CD4-positive, alpha-beta T cell treated with Interleukin-15 for 4 hours (primary cell): ENCODE data around the gene ASF1A.

Experiments
- DNase-seq: peaks from one replicate; pipeline ENCODE4 v3.0.0-alpha.2; 2020; ENCODE audit warnings: low spot score

Gene ASF1A

DNA sequence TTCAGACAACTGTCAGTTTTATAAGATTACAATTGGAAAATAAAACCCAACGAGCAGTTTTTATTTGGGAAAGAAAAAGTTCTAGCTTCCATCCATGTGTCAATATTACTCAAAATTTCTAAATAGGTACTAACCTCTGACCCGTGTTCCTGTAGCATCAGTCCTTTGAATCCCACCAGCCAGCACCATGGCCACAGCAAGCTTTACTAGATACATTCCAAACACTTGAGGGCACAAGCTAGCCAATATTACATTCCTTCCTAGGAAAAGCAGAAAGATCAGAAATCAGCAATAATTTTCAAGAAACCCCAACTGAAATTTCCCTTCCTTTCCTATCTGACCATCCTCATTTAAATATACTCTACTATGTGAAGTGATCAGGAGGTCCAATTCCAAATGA is 19.2 kb downstream of the ASF1A start:
- no peak for DNase-seq

DNA sequence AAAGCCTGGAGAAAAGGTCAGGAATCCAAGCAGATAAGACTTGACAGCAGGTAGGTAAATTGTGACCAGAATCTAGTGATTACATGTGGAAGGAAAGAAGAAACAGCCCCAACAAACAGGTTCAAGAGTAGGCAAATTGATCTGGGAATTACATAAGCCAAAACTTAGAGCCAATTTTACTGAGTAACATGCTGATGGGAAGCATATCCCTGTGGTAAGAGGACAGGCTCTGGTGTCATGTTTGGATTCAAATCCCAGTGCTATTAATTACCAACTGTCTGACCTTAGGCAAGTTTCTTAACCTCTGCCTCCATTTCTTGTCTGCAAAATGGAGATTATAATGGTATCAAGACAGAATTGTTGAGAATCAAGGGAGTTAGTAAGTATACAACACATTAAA is 20.6 kb downstream of the ASF1A start:
- DNase-seq = no peak

DNA sequence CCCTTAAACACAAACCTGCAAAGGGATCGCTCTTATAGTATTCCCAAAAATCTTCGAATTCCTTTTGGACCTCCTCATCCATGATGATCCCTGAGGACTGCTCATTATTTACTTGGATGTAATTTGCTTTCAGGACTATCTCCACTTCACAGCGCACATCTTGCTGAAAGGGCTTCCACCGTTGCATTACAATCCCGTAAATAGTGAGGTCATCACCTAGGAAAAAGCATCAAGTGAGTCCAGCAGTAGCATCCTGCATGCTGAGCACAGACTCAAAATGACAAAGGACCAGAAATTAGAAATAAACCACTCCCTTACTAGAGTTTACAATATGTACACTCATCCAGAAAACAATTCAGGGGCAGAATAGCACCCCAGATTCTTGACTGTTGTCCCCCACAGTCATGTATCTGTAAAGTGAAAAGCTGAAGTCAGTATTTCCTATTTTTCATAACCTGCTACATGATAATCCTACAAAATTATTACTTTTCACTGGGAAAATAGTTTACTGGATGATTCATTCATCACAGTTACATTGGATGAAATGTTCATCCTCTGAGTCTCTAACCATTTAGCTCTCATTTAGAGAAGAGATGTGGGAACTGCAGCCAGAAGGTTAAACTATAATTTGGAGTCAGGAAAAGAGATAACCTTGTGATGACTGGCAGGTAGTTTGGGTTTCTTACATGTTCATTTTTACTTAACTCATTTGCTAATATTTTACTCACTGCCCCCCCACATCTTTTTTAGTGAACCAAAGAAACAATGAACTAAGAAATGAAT is 23.8 kb downstream of the ASF1A start:
- DNase-seq = no peak

DNA sequence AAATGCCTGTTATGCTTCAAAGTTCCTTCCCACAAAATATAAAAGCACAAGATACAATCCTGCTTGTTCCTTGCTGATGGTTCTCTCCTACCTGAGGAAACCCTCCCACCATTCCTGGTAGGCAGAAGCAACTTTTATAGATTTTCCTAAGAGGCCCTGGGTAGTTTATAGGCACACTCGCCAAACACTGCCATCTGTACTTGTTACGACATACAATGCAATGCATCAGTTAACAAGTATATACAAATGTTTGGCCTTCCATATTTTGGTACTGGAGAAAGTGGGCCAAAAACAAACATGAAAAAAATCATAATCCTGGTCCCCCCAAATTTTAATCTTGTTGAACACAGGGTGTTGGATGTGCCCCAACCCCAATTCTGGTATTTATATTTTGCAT is 24.4 kb downstream of the ASF1A start:
- DNase-seq = no peak

DNA sequence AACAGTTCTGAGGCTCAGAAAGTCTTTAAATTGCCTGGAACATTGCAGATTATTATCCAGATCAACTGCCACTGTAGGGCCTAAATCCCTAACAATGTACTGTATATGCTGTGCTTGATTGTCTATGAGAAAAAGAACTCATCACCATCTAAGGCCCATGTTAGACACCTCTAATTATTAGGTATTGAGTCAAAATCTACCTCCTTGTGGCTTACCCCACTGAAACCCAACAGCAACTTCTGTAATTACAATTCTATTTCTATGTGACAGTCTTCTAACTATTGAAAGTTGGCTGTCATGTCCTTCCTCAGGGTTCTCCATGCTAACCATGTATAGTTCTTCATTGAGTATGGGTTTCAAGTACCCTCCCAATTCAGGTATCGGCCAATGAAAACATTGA is 27.1 kb downstream of the ASF1A start:
- DNase-seq = no peak

DNA sequence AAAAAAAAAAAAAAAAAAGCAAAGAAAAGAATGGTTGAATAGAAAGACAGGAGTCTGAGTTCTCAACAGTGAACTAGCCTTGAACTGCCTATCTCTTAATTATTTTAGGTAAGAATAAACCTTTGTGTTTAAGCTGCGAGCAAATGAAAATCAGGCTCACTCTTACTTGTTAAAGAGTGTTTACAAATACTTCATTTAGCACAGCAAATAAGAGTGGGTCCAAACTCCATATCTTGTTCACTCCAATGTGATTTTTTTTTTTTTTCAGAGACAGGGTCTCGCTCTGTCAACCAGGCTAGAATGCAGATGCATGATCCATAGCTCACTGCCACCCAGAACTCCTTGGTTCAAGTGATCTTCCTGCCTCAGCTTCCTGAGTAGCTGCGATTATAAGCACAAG is 29.1 kb downstream of the ASF1A start:
- no peak for DNase-seq

DNA sequence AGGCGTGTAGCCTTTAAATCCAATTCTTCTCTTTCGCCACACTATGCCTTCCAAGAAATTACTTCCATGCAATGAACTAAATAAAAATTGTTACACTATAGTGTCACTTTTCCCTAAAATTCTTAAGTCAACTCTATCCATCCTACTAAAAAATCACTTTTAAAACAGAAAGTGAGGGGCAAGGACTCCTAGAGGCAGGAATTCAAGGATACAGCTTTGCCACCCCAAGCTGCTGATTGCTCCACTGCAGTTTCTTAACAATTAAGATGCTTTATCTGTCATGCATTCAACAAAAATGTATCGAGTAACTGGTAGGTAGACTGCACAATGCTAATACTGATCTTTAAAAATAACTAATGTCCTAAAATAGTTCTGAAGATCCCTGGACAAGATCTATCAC is 36.7 kb downstream of the ASF1A start:
- no peak for DNase-seq

DNA sequence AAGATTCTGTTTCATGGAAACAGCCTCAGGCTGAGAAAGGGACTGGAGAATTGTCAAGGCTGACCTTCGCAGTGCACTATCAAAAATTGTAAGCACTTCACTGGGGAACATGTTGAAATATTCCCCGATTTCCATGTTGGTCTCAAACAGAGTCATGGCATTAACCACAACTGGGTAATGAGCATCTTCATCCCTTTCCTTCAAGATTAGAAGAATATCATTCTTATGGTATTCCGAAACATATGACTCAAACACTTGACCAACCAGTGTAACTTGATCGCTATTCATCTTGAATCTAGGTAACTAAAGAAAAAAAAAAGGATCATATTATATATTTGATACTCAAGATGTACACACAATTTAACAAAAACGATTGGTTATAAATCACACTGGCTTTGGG is 37.5 kb downstream of the ASF1A start:
- DNase-seq = no peak

DNA sequence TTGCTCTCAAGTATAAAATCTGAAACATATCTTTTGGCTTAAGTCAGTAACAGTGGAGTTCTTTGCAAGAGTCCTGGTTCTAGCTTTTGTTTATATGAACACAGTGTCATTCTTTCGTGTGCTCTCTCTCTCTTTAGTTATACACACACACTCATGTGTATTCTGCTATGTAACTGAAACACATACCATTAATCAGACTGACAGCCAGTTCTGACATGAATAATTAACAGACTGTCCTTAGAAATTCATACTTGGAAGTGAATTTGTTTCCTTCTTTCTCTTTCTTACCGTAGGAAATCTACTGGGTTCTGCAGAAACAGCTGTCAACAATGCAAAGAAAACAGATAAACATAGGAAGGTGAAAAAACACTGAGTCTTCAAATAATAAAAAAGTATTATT is 38.5 kb downstream of the ASF1A start:
- no peak for DNase-seq

DNA sequence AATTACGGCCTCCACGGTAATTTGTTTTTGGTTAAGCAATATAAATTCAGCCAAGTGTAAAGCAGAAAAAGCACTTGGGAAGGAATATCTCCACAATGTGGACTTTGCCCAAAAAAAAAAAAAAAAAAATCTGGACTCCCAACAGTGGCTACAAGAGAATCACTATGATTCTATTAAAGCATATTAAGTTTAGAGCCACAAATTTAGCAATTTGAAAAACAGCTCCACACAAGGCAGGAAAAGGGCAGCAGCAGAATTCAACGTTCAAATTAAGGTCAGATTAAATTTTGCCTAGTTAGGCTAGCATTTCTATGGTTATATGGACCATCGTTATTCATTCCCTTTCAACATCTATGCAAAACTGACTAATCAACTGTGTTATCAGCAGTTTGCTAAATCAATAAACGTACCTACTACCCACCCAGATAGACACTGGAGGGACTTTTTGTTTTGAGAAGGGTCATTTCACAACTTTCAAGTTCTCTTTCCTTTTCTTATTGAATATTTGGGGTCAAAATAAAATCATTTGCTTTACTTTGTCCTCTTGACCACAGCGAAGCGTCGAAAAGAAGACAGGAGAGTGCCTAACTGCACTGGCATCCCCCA is 40.0 kb downstream of the ASF1A start:
- DNase-seq = no peak

DNA sequence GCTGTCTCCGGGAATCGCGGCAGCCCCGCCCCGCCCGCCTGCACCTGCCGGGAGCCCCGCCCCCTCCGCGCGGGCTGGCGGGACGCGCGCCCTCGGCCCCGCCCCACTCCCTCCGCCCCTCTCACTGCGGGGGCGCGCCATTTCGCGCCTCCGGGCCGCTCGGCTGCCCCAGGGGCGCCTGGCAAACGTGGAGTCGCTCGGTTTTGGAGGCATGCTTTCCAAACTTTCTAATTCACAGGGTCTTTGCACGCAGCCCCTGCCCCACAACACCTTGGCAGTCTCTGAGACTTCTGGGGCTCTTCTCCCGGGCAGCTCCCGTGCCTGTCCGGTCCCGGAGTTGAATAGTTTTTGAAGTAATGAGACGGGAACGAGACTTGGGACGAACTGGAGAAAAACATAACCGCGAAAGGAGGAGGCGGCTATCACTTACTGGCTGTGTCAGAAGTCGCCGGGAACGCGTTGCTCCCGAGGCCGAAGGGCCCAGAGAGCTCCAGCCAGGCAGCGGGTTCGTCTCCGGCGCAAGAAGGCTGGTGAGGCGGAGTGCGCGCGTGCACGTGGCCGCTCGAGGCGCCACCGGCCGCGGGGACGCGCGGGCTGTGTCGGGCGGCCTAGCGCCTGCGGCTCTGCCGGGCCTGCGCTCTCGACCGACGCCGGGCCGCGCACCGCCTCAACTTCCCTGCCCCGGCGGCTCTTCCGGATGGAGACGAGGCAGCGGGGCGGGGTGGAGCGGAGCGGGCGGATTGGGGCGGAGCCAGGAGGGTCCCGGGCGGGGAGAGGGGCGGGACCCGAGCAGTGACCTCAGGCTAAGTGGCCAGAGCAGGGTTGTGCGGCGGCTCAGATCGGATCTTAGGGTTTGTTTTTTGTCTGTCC is 40.7 kb downstream of the ASF1A start, which contains the start of gene MCM9:
Gene MCM9, minus strand, starts transcription at position 699 of the 870 bp plus-strand sequence. CDS start 3,436 bp downstream, outside the sequence.
- DNase-seq = peak; percentile 84

DNA sequence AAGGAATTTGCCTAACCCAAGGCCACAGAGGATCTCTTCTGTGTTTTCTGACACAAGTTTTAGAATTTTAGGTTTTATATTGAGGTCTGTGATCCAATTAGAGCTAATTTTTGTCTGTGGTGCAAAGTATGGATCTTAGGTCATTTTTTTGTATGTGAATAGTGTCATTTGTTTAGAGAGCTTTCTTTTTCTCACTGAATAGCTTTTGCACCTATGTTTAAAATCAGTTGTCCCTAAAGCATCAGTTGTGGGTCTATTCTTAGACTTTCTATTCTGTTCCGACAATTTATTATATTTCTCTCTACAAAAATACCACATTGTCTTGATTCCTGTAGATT is 41.3 kb downstream of the ASF1A start:
- no peak for DNase-seq

DNA sequence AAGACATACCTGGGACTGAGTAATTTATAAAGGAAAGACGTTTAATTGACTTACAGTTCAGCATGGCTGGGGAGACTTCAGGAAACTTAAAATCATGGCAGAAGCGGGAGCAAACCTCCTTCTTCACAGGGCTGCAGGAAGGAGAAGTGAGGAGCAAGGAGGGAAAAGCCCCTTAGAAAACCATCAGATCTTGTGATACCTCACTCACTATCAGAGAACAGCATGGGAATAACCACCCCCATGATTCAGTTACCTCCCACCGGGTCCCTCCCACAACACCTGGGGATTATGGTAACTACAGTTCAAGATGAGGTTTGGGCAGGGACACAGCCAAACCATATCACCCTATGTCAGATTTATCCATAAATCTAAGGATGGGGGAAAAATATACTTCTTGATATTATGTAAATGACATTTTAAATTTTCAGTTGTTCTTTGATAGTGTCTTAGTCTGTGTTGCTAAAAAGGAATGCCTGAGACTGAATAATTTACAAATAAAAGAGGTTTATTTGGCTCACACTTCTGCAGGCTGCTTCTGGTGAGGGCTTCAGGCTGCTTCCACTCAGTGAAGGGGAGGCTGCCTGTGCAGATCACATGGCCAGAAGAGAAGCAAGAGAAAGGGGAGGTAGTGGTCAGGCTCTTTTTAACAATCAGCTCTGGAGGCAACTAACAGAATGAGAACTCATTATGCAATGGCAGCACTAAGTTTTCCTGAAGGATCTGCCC is 42.2 kb downstream of the ASF1A start:
- DNase-seq = no peak

DNA sequence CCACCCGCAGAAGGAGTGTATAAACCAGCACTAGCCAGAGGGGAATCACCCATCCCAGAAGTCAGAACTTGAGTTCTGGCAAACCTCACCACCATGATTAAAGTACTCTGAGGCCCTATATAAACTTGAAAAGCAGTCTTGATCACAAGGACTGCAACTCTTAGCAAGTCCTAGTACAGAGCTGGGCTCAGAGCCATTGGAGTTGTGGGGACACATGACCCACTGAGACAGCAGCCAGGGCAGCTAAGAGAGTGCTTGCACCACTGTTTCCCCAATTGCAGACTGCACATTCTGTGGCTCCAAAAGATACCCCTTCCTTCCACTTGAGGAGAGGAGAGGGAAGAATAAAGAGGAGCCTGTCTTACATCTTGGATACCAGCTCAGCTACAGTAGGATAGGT is 45.7 kb downstream of the ASF1A start:
- DNase-seq = no peak

DNA sequence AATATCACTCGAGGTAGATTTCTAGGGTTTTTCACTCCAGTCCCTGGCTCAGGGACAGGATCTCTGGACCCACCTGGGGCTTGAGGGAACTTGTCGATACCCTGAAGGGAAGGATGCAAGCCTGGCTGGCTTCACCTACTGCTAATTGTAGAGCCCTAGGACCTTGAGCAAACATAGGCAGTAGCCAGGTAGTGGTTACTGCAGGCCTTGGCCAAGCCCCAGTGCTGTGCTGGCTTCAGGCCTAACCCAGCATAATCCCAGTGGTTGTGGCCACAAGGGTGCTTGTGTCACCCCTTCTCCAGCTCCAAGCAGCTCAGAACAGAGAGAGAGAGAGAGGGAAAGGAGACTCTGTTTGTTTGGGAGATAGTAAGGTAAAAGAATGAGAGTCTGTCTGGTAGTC is 46.8 kb downstream of the ASF1A start:
- DNase-seq = no peak

DNA sequence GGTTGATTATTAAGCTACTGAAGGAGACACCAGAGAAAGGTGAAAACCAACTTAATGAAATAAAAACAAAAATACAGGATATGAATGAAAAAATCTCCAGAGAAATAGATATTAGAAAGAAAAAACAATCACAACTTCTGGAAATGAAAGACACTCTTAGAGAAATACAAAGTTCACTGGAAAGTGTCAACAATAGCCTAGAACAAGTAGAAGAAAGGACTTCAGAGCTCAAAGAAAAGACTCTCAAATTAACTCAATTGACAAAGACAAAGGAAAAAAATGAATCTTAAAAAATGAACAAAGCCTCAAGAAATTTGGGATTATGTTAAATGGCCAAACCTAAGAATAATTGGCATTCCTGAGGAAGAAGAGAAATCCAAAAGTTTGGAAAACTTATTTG is 51.3 kb downstream of the ASF1A start:
- DNase-seq = no peak

DNA sequence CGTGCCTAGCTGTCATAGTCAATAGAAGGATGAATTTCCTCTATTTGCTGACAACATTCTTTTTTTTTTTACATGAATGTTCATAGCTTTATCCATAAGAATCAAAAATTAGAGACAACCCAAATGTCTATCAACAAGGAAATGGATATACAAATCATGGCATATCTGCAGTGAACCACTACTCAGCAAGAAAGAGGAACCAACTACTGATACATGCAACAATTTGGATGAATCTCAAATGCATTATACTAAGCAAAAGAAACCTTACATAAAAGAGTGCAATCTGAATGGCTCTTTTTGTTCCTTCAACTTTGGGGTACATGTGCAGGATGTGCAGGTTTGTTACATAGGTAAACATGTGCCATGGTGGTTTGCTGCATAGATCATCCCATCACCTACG is 58.7 kb downstream of the ASF1A start:
- no peak for DNase-seq

DNA sequence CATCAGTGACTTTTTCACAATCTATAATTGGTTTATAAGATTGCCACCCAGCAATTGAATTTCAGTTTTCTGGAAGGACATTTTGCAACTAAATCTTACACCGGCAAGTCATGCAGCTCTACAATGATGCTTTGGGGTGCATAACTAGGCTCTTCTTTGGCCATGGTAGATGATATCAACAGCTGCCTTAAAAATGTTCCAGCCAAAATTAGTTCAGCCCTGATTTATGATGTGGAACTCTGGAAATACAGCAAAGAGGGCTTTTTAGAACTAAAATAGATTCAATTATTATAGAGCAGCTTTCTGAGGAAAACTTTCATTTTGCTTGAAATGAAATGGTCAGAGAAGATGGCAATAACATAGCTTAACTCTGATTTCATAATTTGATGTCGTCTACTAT is 59.4 kb downstream of the ASF1A start:
- no peak for DNase-seq
